SK-N-MC (cell line): ENCODE data around the gene CUX1.

Experiments used
- EZH2 ChIP-seq: fragments of 200-600 bp; sonication (generic); IDR thresholded peaks from one replicate; pipeline ENCODE4 v1.6.1; 2017; ENCODE audit warnings: antibody characterized with exemption
- POLR2AphosphoS5 ChIP-seq: IDR thresholded peaks from 2 replicates; pipeline ENCODE4 v1.6.1; 2012; ENCODE audit warnings: mild to moderate bottlenecking, low read depth, low read length, borderline replicate concordance

GRCh38 chr7:102036958-102037357, 219.5 kb downstream of the CUX1 start:
- TF ChIP-seq POLR2AphosphoS5 (no peak), EZH2 (no peak)
